Measurements from ENCODE around the gene TMEM272. TPM values are rescaled to one million over a fixed set of nuclear protein-coding genes. Genes with fewer than 3 reads are reported as not detected.

The TMEM272 gene
- total RNA-seq, 1 experiment from 2014 or later: not detected

DNA sequence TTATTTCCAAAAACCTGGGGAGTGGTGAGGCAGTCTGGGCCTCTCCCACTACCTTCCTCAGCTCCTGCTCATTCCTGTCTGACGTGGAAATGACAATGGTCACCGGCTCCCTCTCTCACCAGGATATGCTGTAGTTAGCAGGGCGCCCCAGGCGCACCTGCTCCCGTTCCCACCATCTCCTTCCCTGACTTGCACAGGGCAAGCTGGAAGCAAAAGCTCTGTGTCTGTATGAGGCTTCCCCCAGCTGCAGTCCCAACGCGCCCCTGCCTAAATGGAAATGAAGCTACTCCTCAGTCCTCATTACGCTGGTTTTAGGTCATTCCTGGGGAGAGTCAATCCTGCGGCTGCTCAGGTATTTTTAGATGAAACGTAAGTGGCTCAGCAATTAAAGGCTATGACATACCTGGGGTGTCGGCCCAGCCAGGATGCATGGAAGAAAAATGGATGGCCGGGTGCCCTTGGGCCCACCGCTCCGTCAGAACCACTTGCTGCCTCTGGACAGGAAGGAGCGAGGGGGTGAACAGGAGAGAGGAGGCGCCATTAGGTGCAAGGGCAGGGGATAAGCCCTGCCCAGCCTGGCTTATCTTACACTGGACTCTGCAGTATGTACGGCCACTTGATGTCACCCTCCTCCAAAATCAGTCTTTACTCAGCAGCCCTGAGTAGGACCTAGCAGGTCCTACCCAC is 73.4 kb downstream of the TMEM272 start:
- BruUV-seq (replicated peaks): no TSS peak
- intact Hi-C loops (cut with micrococcal nuclease; ENCODE audit: unreplicated experiment): no loop called here
- CTCF ChIA-PET: no interaction called here
- Mint-ChIP-seq H3K36me3 (ENCODE audit: insufficient read depth, unreplicated experiment) (peaks cover 7% of the 10 kb centered on the region), H3K4me1 (ENCODE audit: low read depth, unreplicated experiment) (no peaks in the 10 kb centered on the region), H3K27ac (ENCODE audit: unreplicated experiment) (no peak overlapping the region), H3K27me3 (ENCODE audit: unreplicated experiment) (no peaks in the 10 kb centered on the region), H3K9me3 (ENCODE audit: low read depth, unreplicated experiment) (no peaks in the 10 kb centered on the region), H3K4me3 (ENCODE audit: low read depth, unreplicated experiment) (no peak overlapping the region)
- no peak for DNase-seq
- TF ChIP-seq, protein P1, sequence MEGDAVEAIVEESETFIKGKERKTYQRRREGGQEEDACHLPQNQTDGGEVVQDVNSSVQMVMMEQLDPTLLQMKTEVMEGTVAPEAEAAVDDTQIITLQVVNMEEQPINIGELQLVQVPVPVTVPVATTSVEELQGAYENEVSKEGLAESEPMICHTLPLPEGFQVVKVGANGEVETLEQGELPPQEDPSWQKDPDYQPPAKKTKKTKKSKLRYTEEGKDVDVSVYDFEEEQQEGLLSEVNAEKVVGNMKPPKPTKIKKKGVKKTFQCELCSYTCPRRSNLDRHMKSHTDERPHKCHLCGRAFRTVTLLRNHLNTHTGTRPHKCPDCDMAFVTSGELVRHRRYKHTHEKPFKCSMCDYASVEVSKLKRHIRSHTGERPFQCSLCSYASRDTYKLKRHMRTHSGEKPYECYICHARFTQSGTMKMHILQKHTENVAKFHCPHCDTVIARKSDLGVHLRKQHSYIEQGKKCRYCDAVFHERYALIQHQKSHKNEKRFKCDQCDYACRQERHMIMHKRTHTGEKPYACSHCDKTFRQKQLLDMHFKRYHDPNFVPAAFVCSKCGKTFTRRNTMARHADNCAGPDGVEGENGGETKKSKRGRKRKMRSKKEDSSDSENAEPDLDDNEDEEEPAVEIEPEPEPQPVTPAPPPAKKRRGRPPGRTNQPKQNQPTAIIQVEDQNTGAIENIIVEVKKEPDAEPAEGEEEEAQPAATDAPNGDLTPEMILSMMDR (IDR thresholded peaks at IDR 0.05; ENCODE audit: unreplicated experiment): no peak

DNA sequence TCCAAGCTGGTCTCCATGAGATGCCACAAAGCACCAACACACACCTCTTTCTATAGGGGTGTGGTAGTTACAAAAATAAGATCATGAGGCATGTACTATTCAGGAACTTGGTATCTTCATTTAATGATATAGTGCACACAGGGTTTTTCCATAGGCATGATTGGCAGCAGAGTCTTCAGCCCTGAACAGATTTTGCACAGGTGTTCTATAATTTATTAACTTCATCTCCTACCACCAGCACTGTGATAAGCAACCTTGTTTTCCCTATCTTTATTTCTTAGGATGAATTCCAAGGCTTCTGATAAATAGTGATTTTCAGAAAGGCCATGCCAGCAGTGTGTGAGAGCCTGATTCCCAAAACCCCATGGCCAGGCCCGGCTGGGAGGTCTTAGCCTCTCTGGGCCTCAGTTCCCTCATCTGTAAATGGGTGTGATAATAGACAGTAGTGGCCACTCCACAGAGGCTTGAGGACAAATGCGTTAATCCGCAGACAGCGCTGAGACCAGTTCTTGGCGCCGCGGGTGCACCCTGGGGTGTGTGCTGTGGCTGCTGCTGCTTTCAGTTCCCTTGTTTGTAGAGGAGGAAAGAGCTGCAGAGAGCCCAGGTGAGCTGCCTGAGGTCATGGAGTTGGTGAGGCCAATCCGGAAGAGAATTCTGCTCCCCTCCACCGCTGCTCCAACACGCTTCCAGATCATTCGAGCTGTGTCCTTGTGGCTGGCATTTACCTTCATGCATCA is 74.1 kb downstream of the TMEM272 start:
- no TSS peak for BruUV-seq (replicated peaks)
- intact Hi-C loops (cut with micrococcal nuclease; ENCODE audit: unreplicated experiment): no loop called here
- CTCF ChIA-PET: no interaction called here
- Mint-ChIP-seq H3K27ac (ENCODE audit: unreplicated experiment) (no peak overlapping the region), H3K36me3 (ENCODE audit: insufficient read depth, unreplicated experiment) (peaks cover 7% of the 10 kb centered on the region), H3K4me1 (ENCODE audit: low read depth, unreplicated experiment) (no peaks in the 10 kb centered on the region), H3K27me3 (ENCODE audit: unreplicated experiment) (no peaks in the 10 kb centered on the region), H3K9me3 (ENCODE audit: low read depth, unreplicated experiment) (no peaks in the 10 kb centered on the region), H3K4me3 (ENCODE audit: low read depth, unreplicated experiment) (no peak overlapping the region)
- TF ChIP-seq, protein P1 (IDR thresholded peaks at IDR 0.05; ENCODE audit: unreplicated experiment): no peak
- DNase-seq: no peak

DNA sequence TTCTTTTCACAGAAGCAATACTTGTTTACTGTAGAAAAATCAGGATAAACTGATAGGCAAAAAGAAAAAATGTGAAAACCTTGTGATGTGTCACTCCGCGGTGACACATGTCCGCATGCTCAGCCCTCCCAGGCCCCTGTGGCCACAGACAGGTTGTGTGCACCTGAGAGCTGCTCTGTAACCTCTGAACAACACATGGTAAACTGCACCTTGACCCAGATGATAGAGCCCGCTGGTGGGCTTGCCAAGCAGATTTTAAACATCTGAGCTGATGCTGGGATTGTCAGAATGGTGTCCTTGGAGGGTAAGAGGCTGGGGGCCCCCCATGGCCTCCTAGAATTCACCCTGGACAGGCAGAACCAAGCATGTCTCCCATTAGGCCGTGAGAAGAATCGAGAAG is 74.8 kb downstream of the TMEM272 start:
- no peak overlapping the region for H3K4me3 Mint-ChIP-seq (ENCODE audit: low read depth, unreplicated experiment)
- H3K4me1 Mint-ChIP-seq (ENCODE audit: low read depth, unreplicated experiment): peaks cover 6% of the 10 kb centered on the region
- CTCF ChIA-PET: interaction anchor here (1.1 kb wide), 1 partner anchor 521 kb away, joined by 3 read pairs; no protein-coding TSS in a partner anchor
- TF ChIP-seq, protein P1 (IDR thresholded peaks at IDR 0.05; ENCODE audit: unreplicated experiment): no peak
- no peak for DNase-seq
- intact Hi-C loops (cut with micrococcal nuclease; ENCODE audit: unreplicated experiment): no loop called here
- H3K27me3 Mint-ChIP-seq (ENCODE audit: unreplicated experiment): no peaks in the 10 kb centered on the region
- BruUV-seq (replicated peaks): no TSS peak
- peaks cover 7% of the 10 kb centered on the region for H3K36me3 Mint-ChIP-seq (ENCODE audit: insufficient read depth, unreplicated experiment)
- no peaks in the 10 kb centered on the region for H3K9me3 Mint-ChIP-seq (ENCODE audit: low read depth, unreplicated experiment)
- H3K27ac Mint-ChIP-seq (ENCODE audit: unreplicated experiment): no peak overlapping the region

DNA sequence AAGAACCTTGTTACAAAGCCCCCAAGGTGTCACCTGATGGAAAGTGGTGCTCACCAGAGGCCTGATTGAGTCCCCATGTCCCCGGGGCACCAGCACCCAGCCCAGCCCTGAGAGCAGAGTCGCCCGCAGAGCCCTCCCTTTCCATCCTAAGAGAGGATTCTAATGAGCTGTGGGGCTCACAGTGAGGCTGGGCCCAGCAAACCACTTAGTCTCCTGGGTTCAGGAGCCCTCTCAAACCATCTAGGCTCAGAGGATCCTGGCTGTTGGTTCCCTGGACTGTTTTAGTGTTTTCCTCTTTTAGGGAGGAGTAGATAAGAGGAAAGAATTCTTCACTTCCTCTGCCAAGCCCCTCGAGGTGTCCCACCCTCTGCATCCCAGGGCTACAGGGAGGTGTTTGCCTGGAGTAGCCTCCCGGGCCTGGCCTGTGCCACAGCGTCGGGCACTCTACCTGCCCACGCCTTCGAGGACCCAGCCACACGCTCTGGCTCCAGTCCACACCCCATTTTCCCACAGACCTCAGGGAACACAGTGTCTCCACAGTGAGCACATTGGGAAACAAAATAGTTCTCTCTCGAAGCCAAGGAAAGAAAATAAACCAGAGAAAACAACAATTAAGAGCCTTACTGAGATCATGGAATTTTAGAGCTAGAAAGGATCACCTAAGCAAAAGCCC is 75.4 kb downstream of the TMEM272 start:
- Mint-ChIP-seq H3K4me1 (ENCODE audit: low read depth, unreplicated experiment) (peaks cover 11% of the 10 kb centered on the region), H3K36me3 (ENCODE audit: insufficient read depth, unreplicated experiment) (peaks cover 7% of the 10 kb centered on the region), H3K27ac (ENCODE audit: unreplicated experiment) (no peak overlapping the region), H3K27me3 (ENCODE audit: unreplicated experiment) (no peaks in the 10 kb centered on the region), H3K9me3 (ENCODE audit: low read depth, unreplicated experiment) (no peaks in the 10 kb centered on the region), H3K4me3 (ENCODE audit: low read depth, unreplicated experiment) (no peak overlapping the region)
- TF ChIP-seq, protein P1 (IDR thresholded peaks at IDR 0.05; ENCODE audit: unreplicated experiment): no peak
- CTCF ChIA-PET: interaction anchor here (1.1 kb wide), 1 partner anchor 521 kb away, joined by 3 read pairs; no protein-coding TSS in a partner anchor
- DNase-seq: no peak
- intact Hi-C loops (cut with micrococcal nuclease; ENCODE audit: unreplicated experiment): no loop called here
- no TSS peak for BruUV-seq (replicated peaks)
